Left ventricle myocardium inferior (tissue), 1 donor: ENCODE results near the gene BCORL1. TPM values are rescaled to one million over a fixed set of nuclear protein-coding genes. Genes with fewer than 3 reads are reported as not detected.

Source experiments
- DNase-seq: peaks from one replicate; pipeline ENCODE4 v3.0.0-alpha.2; 2020
- H3K27ac ChIP-seq: fragments of 200-600 bp; replicated peaks from 2 replicates; pipeline ENCODE4 v1.8.0; 2021
- H3K27me3 ChIP-seq: fragments of 200-600 bp; 2 replicates; pipeline ENCODE4 v1.8.0; 2021; ENCODE audit warnings: low read depth
- H3K36me3 ChIP-seq: fragments of 200-600 bp; 2 replicates; pipeline ENCODE4 v1.8.0; 2021
- H3K4me1 ChIP-seq: fragments of 200-600 bp; 2 replicates; pipeline ENCODE4 v1.8.0; 2021
- H3K4me3 ChIP-seq: fragments of 200-600 bp; 2 replicates; pipeline ENCODE4 v1.8.0; 2021; ENCODE audit warnings: mild to moderate bottlenecking, moderate library complexity
- H3K9me3 ChIP-seq: fragments of 200-600 bp; replicated peaks from 2 replicates; pipeline ENCODE4 v1.8.0; 2021
- CTCF ChIP-seq: fragments of 200-600 bp; IDR thresholded peaks from 2 replicates; pipeline ENCODE4 v1.8.0; 2021; ENCODE audit warnings: antibody characterized with exemption, mild to moderate bottlenecking, borderline replicate concordance
- intact Hi-C: fragments of 100-400 bp; cut with micrococcal nuclease; formaldehyde crosslinking; loops from one replicate; pipeline ENCODE4 v1.11.0; 2022
- total RNA-seq: library from RNA; stranded (reverse); fragmentation: NEBNext Ultra II Directional; extraction: Animal tissue kit (Norgen Biotek cat#: 25700); gene quantifications from one replicate; pipeline ENCODE4 v1.2.1, GENCODE V29; 2021
- donor health status: DM: no; HTN: yes; CAD: no; lungs with severe emphysema.

Gene BCORL1
- total RNA-seq, 1 donor from 2014 or later, result 8.2 TPM

GRCh38 chrX:130083656-130084382 lies 101.4 kb downstream of the BCORL1 start:
- Histone ChIP-seq H3K4me1 (peaks cover 41% of the 10 kb centered on the region), H3K27ac (peak overlapping the region; percentile 68), H3K9me3 (no peaks in the 10 kb centered on the region), H3K27me3 (no peaks in the 10 kb centered on the region), H3K36me3 (no peaks in the 10 kb centered on the region), H3K4me3 (no peak overlapping the region)
- intact Hi-C loops, result no loop called here
- no peak for TF ChIP-seq CTCF
- no peak for DNase-seq

- peak overlapping the region; percentile 68 for H3K27ac ChIP-seq
Measured at GRCh38 chrX:130084631-130085237, 102.3 kb downstream of the BCORL1 start.

GRCh38 chrX:130085551-130086446 lies 103.4 kb downstream of the BCORL1 start:
- intact Hi-C loops, result no loop called here
- no peak overlapping the region for H3K4me3 ChIP-seq
- DNase-seq, result no peak

More at GRCh38 chrX:130084631-130085237, 102.3 kb downstream of the BCORL1 start:
- Histone ChIP-seq H3K27me3 (no peaks in the 10 kb centered on the region), H3K4me3 (no peak overlapping the region), H3K9me3 (no peaks in the 10 kb centered on the region), H3K36me3 (no peaks in the 10 kb centered on the region), H3K4me1 (peaks cover 41% of the 10 kb centered on the region)
- TF ChIP-seq CTCF, result no peak
- intact Hi-C loops, result no loop called here
- no peak for DNase-seq

GRCh38 chrX:130086447-130087206 lies 104.2 kb downstream of the BCORL1 start:
- Histone ChIP-seq H3K27ac (peak overlapping the region; percentile 68), H3K4me1 (peaks cover 29% of the 10 kb centered on the region)
- intact Hi-C loops, result no loop called here

More at GRCh38 chrX:130085551-130086446, 103.4 kb downstream of the BCORL1 start:
- no peaks in the 10 kb centered on the region for H3K36me3 ChIP-seq
- TF ChIP-seq CTCF, result no peak
- peak overlapping the region; percentile 68 for H3K27ac ChIP-seq
- H3K27me3 ChIP-seq, result no peaks in the 10 kb centered on the region
- no peaks in the 10 kb centered on the region for H3K9me3 ChIP-seq
- peaks cover 37% of the 10 kb centered on the region for H3K4me1 ChIP-seq

More at GRCh38 chrX:130086447-130087206, 104.2 kb downstream of the BCORL1 start:
- no peaks in the 10 kb centered on the region for H3K9me3 ChIP-seq
- no peak for DNase-seq
- no peak for TF ChIP-seq CTCF
- H3K4me3 ChIP-seq, result no peak overlapping the region
- H3K27me3 ChIP-seq, result no peaks in the 10 kb centered on the region
- no peaks in the 10 kb centered on the region for H3K36me3 ChIP-seq
